Frontal cortex (tissue), 4 donors: ENCODE measurements around the gene RNASEH1. TPM values are rescaled to one million over a fixed set of nuclear protein-coding genes. Genes with fewer than 3 reads are reported as not detected.
"Not testable (repeated sequence)": the region's sequence is repeated elsewhere in the genome, so short reads cannot be mapped to it uniquely, and the experiment has no call there.

Source experiments
- DNase-seq, 2 donors: peaks; one replicate each; pipeline ENCODE4 v3.0.0; 2012; ENCODE audit warnings: low spot score in 2 of 2
- FAIRE-seq: peaks from 2 replicates; lab custom pipeline; 2012; peaks lifted over from hg19 to GRCh38; lab: Jason Lieb, UNC
- total RNA-seq: library from RNA; depleted of rRNA; stranded (reverse); fragments of >200 nt; gene quantifications from one replicate; pipeline ENCODE4 v1.2.3, GENCODE V29; 2014
- donor health status: control.
- donor health status: control.
- donor health status: control.

Gene RNASEH1
- total RNA-seq, 1 donor from 2014 or later = 20.8 TPM

DNA sequence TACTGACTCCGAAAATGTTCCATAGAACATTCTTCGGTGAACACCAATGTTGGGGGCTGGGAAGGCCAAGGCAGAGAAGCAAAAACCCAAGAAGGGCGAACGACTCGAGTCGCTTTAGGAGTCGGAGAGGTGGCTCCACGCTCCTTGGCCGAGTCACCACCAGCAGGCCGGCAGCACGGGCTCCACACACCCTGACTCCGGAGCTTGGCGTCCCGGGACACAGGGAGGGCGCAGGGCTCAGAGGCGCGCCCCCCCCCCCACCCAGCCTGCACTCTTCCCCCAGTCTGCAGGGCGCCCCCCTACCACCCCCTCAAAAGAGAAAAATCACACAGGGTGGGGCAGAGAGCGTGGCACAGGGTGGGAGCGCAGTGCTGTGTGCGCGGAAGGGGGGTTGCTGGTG, 31.3 kb downstream of the RNASEH1 start:
- no peak for DNase-seq
- FAIRE-seq = no peak

DNA sequence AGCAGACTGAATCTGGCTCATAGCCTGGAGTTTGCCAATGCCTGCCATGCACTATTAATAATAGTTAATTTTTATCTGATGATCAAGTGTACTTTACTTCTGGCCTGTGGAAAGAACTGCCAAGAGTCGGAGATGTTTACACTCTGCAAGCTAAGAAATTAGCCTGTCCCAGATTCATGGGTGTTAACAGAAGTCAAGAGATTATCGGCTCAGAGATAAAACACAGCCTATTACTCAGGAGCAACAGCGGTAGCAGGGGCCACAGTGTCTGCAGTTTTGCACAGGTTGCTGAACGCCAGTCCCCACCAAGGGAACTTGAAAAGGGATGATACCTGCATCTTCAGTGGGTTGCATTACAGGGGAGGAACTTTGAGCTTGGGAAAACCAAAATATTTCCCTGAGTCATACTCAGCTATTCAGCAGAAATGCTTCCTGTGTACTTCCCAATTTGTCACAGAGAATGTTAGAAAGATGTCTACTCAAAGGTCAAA, 34.5 kb downstream of the RNASEH1 start:
- FAIRE-seq (no peak), DNase-seq (no peak)

DNA sequence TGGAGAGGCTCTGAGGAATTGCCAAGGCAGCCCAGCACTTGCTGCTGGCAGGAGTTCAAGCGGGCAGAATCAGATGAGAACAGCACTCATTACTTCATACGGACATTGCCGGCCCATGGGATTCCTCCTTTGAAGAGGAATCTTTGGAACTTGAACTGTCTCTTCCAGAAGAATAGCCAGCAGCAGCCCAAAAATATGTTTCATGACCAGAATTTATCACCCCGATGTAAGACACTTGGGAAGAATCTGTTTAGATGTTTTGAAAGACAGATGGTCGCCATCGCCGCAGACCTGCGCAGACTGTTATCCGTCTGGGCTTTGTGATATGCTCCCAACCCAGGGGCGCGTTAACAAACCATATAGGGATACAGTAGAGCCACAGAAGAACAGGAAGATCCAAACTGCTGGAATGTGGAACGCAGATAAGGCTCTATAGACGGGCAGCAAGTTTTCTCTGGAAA, 35.1 kb downstream of the RNASEH1 start:
- FAIRE-seq (no peak), DNase-seq (no peak)

DNA sequence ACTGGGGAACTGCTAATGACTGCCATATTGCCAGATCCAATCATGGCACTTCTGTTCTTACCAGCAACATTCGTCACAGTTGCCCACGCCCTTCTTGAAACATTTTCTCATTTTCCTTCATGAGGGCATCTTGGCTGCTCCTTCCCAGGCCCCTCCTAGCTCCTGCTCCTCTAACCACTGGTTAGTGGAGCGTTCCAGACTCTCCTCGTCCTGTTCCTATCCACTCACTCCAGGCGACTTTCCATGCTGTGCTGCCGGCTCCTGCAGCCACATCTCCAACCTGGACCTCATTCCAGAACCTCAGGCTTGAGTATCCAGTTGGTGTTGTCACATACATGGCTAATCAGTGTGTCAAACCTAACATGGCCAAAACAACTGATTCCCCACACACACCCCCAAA, 37.5 kb downstream of the RNASEH1 start:
- DNase-seq = no peak
- FAIRE-seq = no peak

DNA sequence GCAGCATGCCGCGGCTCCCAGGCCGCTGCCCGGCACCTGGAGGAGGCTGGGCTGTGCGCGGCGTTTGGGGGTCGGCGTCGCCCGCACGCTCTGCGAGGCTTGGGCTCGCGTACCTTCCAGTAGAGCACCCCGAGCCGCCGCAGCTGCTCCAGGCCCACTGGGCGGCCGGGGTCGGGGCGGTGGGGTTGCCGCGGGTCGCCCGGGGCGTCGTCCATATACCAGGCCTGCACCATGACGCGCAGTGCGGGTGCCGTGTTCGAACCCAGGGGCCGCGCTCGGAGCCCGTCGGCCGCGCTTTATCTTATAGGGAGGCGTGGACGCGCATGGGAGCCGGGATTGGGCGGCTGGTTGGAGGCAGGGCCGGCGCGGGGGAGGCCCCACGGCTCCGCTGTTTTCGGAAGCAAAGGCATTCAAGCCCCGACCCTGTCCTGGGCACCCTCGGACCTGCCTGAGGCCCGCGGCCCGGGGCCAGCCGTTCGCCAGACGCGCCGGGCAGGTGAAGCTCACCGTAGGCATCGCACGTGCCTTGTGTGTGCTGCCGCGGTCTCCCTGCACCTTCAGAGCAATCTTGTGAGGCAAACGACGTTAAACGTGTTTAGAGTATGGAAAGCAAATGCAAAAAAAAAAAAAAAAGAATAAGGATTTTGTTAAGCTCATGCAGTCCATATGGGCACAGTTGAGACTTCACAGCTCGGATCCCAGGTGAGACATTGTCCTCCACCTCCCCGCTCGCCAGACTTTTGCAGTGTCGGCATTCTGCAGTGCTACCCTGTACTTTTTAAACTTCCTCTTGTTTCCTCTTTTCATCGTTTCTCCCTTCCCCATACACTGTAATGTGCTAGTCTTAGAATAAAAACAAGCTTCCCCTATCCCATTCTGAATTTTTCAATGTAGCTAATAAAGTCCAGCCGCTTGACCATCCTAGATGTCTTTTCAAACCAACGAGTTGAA, 38.6 kb downstream of the RNASEH1 start, which contains the start of gene ADI1:
TSS of gene ADI1 (minus strand) at position 277 of the 951 bp plus-strand sequence. CDS start at position 233, 44 bp downstream.
- peak; percentile 73 to 81 for DNase-seq
- FAIRE-seq = no peak

DNA sequence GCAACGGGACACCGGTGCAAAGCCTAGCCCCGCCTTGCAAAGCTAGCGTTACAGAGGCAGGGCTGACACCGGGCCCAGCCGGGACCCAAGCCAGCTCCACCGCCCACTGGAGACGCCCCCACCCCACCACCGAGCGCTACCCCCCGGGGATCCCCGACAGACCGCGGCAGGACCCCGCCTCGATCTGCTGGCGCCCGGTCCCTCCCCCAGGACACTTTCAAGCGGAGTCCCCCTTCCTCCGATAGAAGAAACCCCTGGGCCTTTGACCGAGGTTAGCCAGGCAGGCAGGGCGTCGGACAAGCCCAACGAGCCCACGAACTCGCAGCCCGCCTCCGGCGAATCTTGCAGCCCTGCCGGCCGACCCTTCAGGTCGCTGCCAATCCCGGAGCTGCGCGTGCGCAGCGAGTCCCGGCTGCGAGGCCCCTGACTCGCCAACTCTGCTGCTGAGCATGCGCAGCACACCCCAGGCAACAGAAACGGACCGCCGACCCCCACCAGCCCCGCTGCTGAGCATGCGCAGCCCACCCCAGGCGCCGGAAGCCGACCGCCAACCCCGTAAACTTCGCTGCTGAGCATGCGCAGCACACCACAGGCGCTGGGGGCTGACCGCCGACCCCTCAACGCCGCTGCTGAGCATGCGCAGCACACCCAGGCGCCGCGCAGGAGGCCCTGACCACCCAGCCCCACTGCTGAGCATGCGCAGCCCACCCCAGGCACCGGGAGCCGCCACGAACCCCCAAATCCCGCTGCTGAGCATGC, 39.5 kb downstream of the RNASEH1 start:
- no peak for FAIRE-seq
- peak; percentile 97 for DNase-seq

DNA sequence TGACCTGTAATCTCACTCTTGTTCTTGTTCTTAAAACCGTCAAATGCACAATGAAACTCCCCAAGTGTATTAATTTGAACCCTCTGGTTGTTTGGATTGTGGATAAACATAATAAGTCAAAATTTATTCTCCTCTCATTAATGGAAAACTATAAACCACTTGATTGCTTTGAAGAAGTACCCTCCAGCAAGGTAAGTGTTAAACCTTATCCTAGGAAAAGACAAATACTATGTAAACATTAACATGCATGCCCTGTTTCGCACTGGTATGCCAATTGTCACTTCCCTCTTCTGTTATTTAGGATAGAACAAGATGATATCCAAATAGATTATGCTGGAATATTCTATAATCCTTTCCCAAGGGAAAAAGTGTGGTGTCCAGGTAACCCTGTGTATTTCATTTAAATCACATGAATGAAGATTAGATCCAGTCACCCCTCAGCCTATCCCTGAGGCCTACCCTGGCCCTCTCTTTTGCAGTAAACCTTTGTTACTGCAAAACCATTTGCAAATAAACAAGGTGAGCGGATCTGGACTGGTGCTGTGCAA, 40.1 kb downstream of the RNASEH1 start:
- DNase-seq = peak in 1 of 2 donors; percentile 34
- no peak for FAIRE-seq

DNA sequence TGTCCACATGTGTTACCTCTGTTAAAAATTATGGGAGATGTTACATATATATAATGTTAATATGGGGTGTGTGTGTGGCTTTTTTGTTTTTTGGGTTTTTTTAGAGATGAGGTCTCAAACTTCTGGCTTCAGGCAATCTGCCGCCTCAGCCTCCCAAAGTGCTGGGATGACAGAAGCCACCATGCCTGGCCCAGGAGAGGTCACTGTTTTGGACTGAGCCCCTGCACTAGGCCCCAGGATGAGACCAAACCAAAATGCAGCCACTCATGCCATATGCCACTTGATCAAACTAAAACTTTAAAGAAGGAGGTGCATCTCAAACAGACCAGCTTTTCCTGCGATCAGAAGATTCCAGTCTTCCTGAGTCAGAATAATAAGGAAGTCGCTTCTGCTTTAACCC, 41.3 kb downstream of the RNASEH1 start:
- FAIRE-seq (no peak), DNase-seq (no peak)

DNA sequence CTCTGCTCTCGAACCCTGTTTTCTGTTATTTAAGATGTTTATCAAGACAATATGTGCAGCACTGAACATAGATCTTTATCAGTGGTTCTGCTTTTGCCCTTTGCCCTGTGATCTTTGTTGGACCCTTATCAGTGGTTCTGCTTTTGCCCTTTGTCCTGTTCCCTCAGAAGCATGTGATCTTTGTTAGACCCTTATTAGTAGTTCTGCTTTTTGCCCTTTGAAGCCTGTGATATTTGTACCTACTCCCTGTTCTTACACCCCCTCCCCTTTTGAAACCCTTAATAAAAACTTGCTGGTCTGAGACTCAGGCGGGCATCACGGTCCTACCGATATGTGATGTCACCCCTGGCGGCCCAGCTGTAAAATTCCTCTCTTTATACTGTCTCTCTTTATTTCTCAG, 42.7 kb downstream of the RNASEH1 start:
- FAIRE-seq, DNase-seq: not testable (repeated sequence)

DNA sequence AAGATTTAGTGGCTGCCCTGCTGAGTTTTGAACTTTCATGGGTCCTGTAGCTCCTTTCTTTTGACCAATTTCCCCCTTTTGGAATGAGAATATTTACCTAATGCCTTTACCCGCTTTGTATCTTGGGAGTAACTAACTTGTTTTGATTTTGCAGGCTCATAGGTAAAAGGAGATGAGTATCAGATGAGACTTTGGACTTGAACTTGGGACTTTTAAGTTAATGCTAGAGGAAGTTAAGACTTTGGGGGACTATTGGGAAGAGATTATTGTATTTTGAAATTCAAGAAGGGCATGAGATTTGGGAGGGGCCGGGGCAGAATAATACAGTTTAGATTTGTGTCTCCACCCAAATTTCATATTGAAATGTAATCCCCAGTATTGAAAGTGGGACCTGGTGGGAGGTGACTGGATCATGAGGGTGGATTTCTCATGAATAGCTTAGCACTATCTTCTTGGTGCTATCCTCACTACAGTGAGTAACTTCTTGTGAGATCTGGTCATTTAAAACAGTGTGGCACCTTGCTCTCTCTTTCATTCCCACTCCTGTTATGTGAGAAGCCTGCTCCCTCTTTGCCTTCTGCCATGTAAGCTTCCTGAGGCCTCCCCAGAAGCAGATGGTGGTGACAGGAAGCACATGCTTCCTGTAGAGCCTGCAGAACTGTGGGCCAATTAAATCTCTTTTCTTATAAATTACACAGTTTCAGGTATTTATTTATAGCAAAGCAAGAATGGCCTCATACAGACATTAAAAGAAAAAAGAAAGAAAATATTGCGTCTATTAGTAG, 44.9 kb downstream of the RNASEH1 start:
- FAIRE-seq (no peak), DNase-seq (no peak)

DNA sequence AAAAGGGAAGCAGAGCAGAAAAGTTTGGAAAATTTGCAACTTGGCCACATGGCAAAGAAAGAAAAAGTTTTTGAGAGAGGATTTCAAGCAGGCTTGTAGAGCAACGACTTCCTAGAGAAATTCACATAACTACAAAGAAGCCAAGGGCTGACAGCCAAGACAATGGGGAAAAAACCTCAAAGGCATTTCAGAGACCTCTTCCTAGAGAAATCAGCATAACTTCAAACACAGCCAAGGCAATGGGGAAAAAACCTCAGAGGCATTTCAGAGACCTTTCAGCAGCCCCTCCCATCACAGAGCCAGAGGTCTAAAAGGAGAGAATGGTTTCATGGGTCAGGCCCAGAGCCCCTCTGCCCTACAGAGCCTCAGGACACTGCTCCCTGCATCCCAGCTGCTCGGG, 46.0 kb downstream of the RNASEH1 start:
- FAIRE-seq = no peak

DNA sequence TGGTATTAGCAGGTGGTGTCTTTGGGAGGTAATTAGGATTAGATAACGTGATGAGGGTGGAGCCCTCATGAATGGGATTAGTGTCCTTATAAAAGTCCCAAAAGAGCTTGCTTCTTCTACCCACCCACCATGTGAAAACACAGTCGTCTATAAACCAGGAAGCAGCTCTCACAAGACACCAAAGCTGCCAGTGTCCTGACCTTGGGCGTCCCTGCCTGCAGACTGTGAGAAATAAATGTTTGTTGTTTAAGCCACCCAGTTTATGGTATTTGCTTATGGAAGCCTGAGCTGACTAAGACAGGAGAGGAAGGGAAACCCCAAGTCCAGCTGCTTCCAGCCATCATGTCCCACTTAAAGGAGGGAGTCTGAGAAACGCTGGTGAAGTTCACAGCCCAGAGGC, 52.4 kb downstream of the RNASEH1 start:
- no peak for FAIRE-seq

More for the DNA sequence above, 46.0 kb downstream of the RNASEH1 start:
- DNase-seq = no peak

DNA sequence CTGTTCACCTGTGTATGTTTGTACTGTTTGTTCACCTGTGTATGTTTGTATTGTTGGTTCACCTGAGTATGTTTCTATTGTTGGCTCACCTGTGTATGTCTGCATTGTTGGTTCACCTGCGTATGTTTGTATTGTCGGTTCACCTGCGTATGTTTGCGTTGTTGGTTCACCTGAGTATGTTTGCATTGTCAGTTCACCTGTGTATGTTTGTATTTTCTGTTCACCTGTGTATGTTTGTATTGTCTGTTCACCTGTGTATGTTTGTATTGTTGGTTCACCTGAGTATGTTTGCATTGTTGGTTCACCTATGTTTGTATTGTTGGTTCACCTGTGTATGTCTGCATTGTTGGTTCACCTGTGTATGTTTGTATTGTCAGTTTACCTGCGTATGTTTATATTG, 53.4 kb downstream of the RNASEH1 start:
- DNase-seq (no peak), FAIRE-seq (no peak)

More for the DNA sequence above, 52.4 kb downstream of the RNASEH1 start:
- no peak for DNase-seq

DNA sequence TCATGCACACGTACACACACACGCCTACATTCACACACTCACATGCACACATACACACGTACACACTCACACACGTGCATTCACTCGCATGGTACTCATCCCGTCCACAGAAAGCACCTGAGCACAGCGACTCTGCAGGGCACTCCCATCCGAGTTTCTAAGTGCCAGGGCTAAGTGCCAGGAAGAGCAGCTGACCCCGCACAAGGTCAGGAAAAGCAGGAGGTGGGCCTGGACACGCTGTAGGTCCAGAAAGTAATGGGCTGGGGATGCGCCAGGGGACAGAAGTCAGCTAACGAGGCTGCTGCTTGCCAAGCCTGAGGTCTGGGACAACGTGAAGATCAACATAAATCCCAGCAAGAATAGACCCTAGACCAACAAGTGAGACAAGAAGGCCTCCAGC, 54.6 kb downstream of the RNASEH1 start:
- no peak for DNase-seq

DNA sequence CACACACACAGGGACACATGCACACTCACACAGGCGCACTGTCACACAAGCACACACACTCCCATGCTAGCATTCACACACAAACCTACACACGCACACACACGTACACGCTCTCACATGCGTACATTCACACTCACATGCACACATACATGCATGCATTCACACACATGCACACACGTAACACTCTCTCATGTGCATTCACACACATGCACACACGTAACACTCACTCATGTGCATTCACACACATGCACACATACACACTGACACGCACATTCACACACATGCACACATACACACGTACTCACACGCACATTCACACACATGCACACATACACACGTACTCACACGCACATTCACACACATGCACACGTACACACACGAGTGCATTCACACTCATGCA, 55.1 kb downstream of the RNASEH1 start:
- no peak for DNase-seq
- no peak for FAIRE-seq

More for the DNA sequence above, 54.6 kb downstream of the RNASEH1 start:
- FAIRE-seq = no peak

DNA sequence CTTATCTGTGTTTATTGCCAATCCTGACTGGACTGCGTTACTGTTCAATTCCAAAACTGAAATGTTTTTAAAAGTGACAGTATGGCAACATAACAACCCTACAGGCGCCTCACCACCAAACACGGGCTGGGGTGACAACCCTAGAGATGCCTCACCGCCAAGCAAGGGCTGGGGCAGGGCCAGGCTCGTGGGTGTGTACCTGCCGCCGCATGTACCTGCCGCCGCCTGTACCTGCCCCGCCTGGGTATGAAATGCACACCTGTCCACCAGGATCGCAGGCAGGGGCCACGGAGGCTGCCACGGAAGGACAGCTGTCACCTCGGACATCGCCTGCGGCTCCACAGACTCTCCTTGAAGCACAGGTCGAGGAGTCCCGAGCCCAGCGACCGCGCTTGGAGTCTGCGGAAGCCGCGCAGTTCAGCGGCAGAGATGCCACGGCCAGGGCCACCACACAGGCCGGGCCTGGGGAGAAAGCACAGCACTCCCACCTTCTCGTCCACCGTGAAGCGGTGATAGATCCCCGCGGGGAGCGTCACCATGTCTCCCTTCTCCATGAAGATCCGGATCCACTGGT, 57.7 kb downstream of the RNASEH1 start:
- no peak for FAIRE-seq
- DNase-seq = no peak

DNA sequence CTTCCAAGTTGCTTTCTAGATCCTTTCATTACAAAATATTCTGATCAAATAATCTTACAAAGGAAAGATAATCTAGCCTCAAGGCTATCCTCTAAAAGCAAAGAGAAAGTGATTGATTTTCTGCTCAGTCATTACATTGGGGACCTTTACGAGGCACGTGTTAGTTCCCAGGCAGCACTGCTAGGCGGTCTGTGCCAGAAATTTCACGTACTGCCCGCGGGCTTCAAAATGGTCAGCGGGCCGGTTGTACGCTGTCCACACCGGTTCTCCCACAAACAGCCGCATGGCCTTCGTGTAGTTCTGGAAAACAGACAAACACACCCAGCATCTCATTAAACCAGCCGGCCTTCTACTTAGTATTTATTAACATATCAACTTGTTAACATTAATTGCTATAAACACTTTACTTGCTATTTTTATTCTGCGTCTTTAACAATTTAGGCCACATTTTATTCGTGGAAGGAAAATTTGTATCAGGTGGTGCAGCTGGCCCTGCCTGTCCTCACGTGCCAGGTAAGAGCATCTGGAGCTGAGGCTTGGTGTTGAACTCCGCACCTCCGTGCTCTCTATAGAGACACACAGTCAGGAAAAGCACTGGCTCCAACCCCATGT, 59.2 kb downstream of the RNASEH1 start:
- no peak for FAIRE-seq
- DNase-seq = no peak

DNA sequence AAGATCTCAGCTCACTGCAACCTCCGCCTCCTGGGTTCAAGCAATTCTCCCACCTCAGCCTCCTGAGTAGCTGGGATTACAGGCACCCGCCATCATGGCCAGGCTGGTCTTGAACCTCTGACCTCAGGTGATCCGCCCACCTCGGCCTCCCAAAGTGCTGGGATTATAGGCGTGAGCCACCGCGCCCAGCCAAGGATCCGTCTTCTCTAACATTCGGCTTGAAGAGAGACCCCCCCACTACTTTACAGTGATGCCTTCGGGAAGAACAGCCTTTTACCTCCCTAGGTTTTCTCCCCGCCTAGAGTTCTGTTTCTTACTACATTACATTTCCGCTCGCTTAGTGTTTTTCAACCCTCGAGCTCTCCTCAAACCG, 61.4 kb downstream of the RNASEH1 start:
- not testable (repeated sequence) for DNase-seq, FAIRE-seq
